ENCODE results near the gene SLC41A3. TPM values are rescaled to one million over a fixed set of nuclear protein-coding genes. Genes with fewer than 3 reads are reported as not detected.

The SLC41A3 gene
- total RNA-seq, 1 donor = 25.3 TPM

- Histone ChIP-seq H3K27me3 (ENCODE audit: insufficient read depth, low read length) (no peaks in the 10 kb centered on the region), H3K9me3 (ENCODE audit: low read depth, low read length) (no peaks in the 10 kb centered on the region), H3K4me3 (ENCODE audit: low read length) (no peak overlapping the region), H3K4me1 (ENCODE audit: insufficient read depth, low read length) (no peaks in the 10 kb centered on the region)
These were observed 41.9 kb upstream of the SLC41A3 start for GRCh38 chr3:126125781-126126251.

- H3K27me3 ChIP-seq (ENCODE audit: insufficient read depth, low read length) = no peaks in the 10 kb centered on the region
- no peak overlapping the region for H3K4me3 ChIP-seq (ENCODE audit: low read length)
- H3K9me3 ChIP-seq (ENCODE audit: low read depth, low read length) = no peaks in the 10 kb centered on the region
- H3K4me1 ChIP-seq (ENCODE audit: insufficient read depth, low read length) = no peaks in the 10 kb centered on the region
These were observed 41.4 kb upstream of the SLC41A3 start for GRCh38 chr3:126125341-126125740.

GRCh38 chr3:126124896-126125295 lies 41.0 kb upstream of the SLC41A3 start:
- Histone ChIP-seq H3K27me3 (ENCODE audit: insufficient read depth, low read length) (no peaks in the 10 kb centered on the region), H3K4me3 (ENCODE audit: low read length) (no peak overlapping the region), H3K4me1 (ENCODE audit: insufficient read depth, low read length) (no peaks in the 10 kb centered on the region), H3K9me3 (ENCODE audit: low read depth, low read length) (no peaks in the 10 kb centered on the region)

GRCh38 chr3:126124148-126124868 lies 40.4 kb upstream of the SLC41A3 start:
- Histone ChIP-seq H3K9me3 (ENCODE audit: low read depth, low read length) (no peaks in the 10 kb centered on the region), H3K27me3 (ENCODE audit: insufficient read depth, low read length) (no peaks in the 10 kb centered on the region), H3K4me1 (ENCODE audit: insufficient read depth, low read length) (no peaks in the 10 kb centered on the region), H3K4me3 (ENCODE audit: low read length) (no peak overlapping the region)

GRCh38 chr3:126121632-126122031 lies 37.7 kb upstream of the SLC41A3 start:
- H3K9me3 ChIP-seq (ENCODE audit: low read depth, low read length) = no peaks in the 10 kb centered on the region
- no peak overlapping the region for H3K4me3 ChIP-seq (ENCODE audit: low read length)

GRCh38 chr3:126121074-126121473 lies 37.1 kb upstream of the SLC41A3 start:
- Histone ChIP-seq H3K27me3 (ENCODE audit: insufficient read depth, low read length) (no peaks in the 10 kb centered on the region), H3K4me3 (ENCODE audit: low read length) (no peak overlapping the region), H3K4me1 (ENCODE audit: insufficient read depth, low read length) (no peaks in the 10 kb centered on the region), H3K9me3 (ENCODE audit: low read depth, low read length) (no peaks in the 10 kb centered on the region)

More at GRCh38 chr3:126121632-126122031, 37.7 kb upstream of the SLC41A3 start:
- no peaks in the 10 kb centered on the region for H3K4me1 ChIP-seq (ENCODE audit: insufficient read depth, low read length)
- H3K27me3 ChIP-seq (ENCODE audit: insufficient read depth, low read length) = no peaks in the 10 kb centered on the region

GRCh38 chr3:126119976-126120375 lies 36.1 kb upstream of the SLC41A3 start:
- Histone ChIP-seq H3K4me3 (ENCODE audit: low read length) (no peak overlapping the region), H3K27me3 (ENCODE audit: insufficient read depth, low read length) (no peaks in the 10 kb centered on the region), H3K9me3 (ENCODE audit: low read depth, low read length) (no peaks in the 10 kb centered on the region), H3K4me1 (ENCODE audit: insufficient read depth, low read length) (no peaks in the 10 kb centered on the region)

- no peaks in the 10 kb centered on the region for H3K4me1 ChIP-seq (ENCODE audit: insufficient read depth, low read length)
- H3K27me3 ChIP-seq (ENCODE audit: insufficient read depth, low read length) = no peaks in the 10 kb centered on the region
- no peak overlapping the region for H3K4me3 ChIP-seq (ENCODE audit: low read length)
- no peaks in the 10 kb centered on the region for H3K9me3 ChIP-seq (ENCODE audit: low read depth, low read length)
These were observed 35.2 kb upstream of the SLC41A3 start for GRCh38 chr3:126119008-126119675.

- Histone ChIP-seq H3K4me3 (ENCODE audit: low read length) (no peak overlapping the region), H3K4me1 (ENCODE audit: insufficient read depth, low read length) (no peaks in the 10 kb centered on the region), H3K27me3 (ENCODE audit: insufficient read depth, low read length) (no peaks in the 10 kb centered on the region), H3K9me3 (ENCODE audit: low read depth, low read length) (no peaks in the 10 kb centered on the region)
These were observed 34.7 kb upstream of the SLC41A3 start for GRCh38 chr3:126118591-126118990.

- H3K27me3 ChIP-seq (ENCODE audit: insufficient read depth, low read length) = no peaks in the 10 kb centered on the region
- no peak overlapping the region for H3K4me3 ChIP-seq (ENCODE audit: low read length)
- no peaks in the 10 kb centered on the region for H3K4me1 ChIP-seq (ENCODE audit: insufficient read depth, low read length)
- no peaks in the 10 kb centered on the region for H3K9me3 ChIP-seq (ENCODE audit: low read depth, low read length)
These were observed 33.9 kb upstream of the SLC41A3 start for GRCh38 chr3:126117786-126118185.

- no peaks in the 10 kb centered on the region for H3K27me3 ChIP-seq (ENCODE audit: insufficient read depth, low read length)
- no peaks in the 10 kb centered on the region for H3K9me3 ChIP-seq (ENCODE audit: low read depth, low read length)
- H3K4me1 ChIP-seq (ENCODE audit: insufficient read depth, low read length) = no peaks in the 10 kb centered on the region
- no peak overlapping the region for H3K4me3 ChIP-seq (ENCODE audit: low read length)
These were observed 33.3 kb upstream of the SLC41A3 start for GRCh38 chr3:126117212-126117611.

GRCh38 chr3:126116526-126116925 lies 32.6 kb upstream of the SLC41A3 start:
- no peak overlapping the region for H3K4me3 ChIP-seq (ENCODE audit: low read length)
- H3K27me3 ChIP-seq (ENCODE audit: insufficient read depth, low read length) = no peaks in the 10 kb centered on the region
- no peaks in the 10 kb centered on the region for H3K4me1 ChIP-seq (ENCODE audit: insufficient read depth, low read length)
- no peaks in the 10 kb centered on the region for H3K9me3 ChIP-seq (ENCODE audit: low read depth, low read length)

- Histone ChIP-seq H3K27me3 (ENCODE audit: insufficient read depth, low read length) (no peaks in the 10 kb centered on the region), H3K4me3 (ENCODE audit: low read length) (no peak overlapping the region), H3K9me3 (ENCODE audit: low read depth, low read length) (no peaks in the 10 kb centered on the region), H3K4me1 (ENCODE audit: insufficient read depth, low read length) (no peaks in the 10 kb centered on the region)
These were observed 30.8 kb upstream of the SLC41A3 start for GRCh38 chr3:126114443-126115386.

- Histone ChIP-seq H3K4me1 (ENCODE audit: insufficient read depth, low read length) (no peaks in the 10 kb centered on the region), H3K4me3 (ENCODE audit: low read length) (no peak overlapping the region), H3K27me3 (ENCODE audit: insufficient read depth, low read length) (no peaks in the 10 kb centered on the region), H3K9me3 (ENCODE audit: low read depth, low read length) (no peaks in the 10 kb centered on the region)
These were observed 30.0 kb upstream of the SLC41A3 start for GRCh38 chr3:126113733-126114442.
